Uterus (tissue), 2 donors: Measurements from ENCODE around the gene EXOC1.

ENCODE experiments used
- POLR2A ChIP-seq, 2 donors: fragments of 450-650 bp; IDR thresholded peaks; one replicate each; pipeline ENCODE4 v1.6.1; 2016; ENCODE audit warnings: antibody characterized with exemption in 2 of 2, mild to moderate bottlenecking in 1 of 2, moderate library complexity in 1 of 2
- TF ChIP-seq, protein P1 (sequence below), 4 experiments: fragments of 200-600 bp in 2 of 4; fragments of 450-650 bp in 2 of 4; sonication (generic) in 2 of 4; IDR thresholded peaks; one replicate each; pipeline ENCODE4 v1.5.1; 2016 to 2019; ENCODE audit warnings: antibody characterized with exemption in 4 of 4, mild to moderate bottlenecking in 2 of 4, moderate library complexity in 1 of 4

DNA sequence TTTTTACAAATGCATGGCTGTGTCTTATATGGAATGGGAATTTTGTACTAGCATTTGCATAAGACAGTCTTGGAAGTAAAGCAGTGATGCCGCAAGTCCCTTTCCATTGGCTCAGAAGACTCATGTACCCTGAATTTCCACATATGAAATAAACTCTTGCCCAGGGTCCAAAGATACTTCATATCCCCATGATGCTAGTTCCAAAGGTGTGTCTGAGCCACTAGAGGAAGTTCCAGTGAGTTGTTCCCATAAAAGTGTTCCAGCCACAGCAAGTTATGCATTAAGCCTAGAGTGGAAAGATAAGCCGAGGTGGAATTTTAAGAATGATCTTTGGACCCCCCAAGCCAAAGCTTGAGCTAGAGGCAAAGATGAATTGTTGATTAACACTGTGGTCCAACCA is 86.0 kb downstream of the EXOC1 start:
- TF ChIP-seq, protein P1, sequence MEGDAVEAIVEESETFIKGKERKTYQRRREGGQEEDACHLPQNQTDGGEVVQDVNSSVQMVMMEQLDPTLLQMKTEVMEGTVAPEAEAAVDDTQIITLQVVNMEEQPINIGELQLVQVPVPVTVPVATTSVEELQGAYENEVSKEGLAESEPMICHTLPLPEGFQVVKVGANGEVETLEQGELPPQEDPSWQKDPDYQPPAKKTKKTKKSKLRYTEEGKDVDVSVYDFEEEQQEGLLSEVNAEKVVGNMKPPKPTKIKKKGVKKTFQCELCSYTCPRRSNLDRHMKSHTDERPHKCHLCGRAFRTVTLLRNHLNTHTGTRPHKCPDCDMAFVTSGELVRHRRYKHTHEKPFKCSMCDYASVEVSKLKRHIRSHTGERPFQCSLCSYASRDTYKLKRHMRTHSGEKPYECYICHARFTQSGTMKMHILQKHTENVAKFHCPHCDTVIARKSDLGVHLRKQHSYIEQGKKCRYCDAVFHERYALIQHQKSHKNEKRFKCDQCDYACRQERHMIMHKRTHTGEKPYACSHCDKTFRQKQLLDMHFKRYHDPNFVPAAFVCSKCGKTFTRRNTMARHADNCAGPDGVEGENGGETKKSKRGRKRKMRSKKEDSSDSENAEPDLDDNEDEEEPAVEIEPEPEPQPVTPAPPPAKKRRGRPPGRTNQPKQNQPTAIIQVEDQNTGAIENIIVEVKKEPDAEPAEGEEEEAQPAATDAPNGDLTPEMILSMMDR (IDR thresholded peaks at IDR 0.05): no peak
- no peak for TF ChIP-seq POLR2A (IDR thresholded peaks at IDR 0.05)
